PC-3 (cell line): ENCODE measurements around the gene GPRC5C.

Experiments
- EZH2 ChIP-seq: fragments of 300-600 bp; sonication (generic); IDR thresholded peaks from one replicate; pipeline ENCODE4 v1.6.1; 2017; ENCODE audit warnings: antibody characterized with exemption, mild to moderate bottlenecking, low read length; ENCODE audit not compliant: unreplicated experiment
- TF ChIP-seq, protein P1 (sequence below): fragments of 300-600 bp; sonication (generic); conservative IDR thresholded peaks from 2 replicates; pipeline ENCODE4 v1.5.1; 2017; ENCODE audit warnings: antibody characterized with exemption, low read depth, mild to moderate bottlenecking, low read length

DNA sequence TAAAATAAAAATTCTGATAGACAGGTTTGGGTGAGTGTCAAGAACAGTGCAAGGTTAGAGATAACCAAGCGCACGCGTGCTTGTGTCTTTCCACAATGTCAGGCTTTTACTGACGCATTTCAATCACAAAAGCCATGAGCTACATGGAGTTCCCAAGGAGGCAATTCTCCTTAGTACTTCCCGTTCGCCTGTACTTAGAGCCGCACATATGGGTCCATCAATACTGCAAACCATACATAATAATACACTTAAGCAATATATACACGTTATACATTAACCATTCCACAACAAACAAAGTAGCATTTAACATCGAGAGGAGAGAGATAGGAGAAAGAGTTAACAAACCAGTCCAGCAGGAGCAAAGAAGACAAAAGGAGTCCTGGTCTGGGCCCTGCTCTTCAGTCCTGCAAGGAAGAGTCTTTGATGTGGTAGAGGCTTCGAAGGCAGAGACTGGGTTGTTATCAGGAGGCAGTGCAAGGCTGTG lies 11.9 kb upstream of the GPRC5C start:
- TF ChIP-seq, protein P1, sequence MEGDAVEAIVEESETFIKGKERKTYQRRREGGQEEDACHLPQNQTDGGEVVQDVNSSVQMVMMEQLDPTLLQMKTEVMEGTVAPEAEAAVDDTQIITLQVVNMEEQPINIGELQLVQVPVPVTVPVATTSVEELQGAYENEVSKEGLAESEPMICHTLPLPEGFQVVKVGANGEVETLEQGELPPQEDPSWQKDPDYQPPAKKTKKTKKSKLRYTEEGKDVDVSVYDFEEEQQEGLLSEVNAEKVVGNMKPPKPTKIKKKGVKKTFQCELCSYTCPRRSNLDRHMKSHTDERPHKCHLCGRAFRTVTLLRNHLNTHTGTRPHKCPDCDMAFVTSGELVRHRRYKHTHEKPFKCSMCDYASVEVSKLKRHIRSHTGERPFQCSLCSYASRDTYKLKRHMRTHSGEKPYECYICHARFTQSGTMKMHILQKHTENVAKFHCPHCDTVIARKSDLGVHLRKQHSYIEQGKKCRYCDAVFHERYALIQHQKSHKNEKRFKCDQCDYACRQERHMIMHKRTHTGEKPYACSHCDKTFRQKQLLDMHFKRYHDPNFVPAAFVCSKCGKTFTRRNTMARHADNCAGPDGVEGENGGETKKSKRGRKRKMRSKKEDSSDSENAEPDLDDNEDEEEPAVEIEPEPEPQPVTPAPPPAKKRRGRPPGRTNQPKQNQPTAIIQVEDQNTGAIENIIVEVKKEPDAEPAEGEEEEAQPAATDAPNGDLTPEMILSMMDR: no peak
- no peak for TF ChIP-seq EZH2
